ENCODE measurements around the gene TNP1. TPM values are rescaled to one million over a fixed set of nuclear protein-coding genes. Genes with fewer than 3 reads are reported as not detected.

TNP1 gene
- total and polyA plus RNA-seq, 2 experiments from 2014 or later = not detected

- Histone ChIP-seq H3K4me3 (no peak overlapping the region), H3K79me2 (replicated peaks; ENCODE audit: insufficient read depth) (no peaks in the 10 kb centered on the region), H3F3A (replicated peaks; ENCODE audit: low read depth) (no peaks in the 10 kb centered on the region), H3K27ac (ENCODE audit: low read depth) (no peak overlapping the region), H4K20me1 (replicated peaks; ENCODE audit: insufficient read depth) (no peaks in the 10 kb centered on the region), H3K4me2 (no peak overlapping the region), H3K27me3 (ENCODE audit: insufficient read depth) (no peaks in the 10 kb centered on the region), H3K4me1 (ENCODE audit: insufficient read depth) (no peaks in the 10 kb centered on the region), H3K9me2 (ENCODE audit: insufficient read depth) (no peaks in the 10 kb centered on the region; the same call in 1 of the 2 replicates), H2AFZ (no peak overlapping the region), H3K36me3 (ENCODE audit: insufficient read depth) (no peaks in the 10 kb centered on the region)
- Mint-ChIP-seq H3K27ac (no peak overlapping the region), H3K4me3 (no peak overlapping the region), H3K9me3 (no peaks in the 10 kb centered on the region), H3K4me1 (no peaks in the 10 kb centered on the region), H3K27me3 (ENCODE audit: insufficient read depth, low read depth, poor library complexity) (peaks cover 1% of the 10 kb centered on the region), H3K36me3 (ENCODE audit: low read depth) (no peaks in the 10 kb centered on the region; the same call in 2 of the 3 replicates)
- ATAC-seq = no peak
- DNase-seq (ENCODE audit: low spot score) = no peak
- TF ChIP-seq CTCF (conservative IDR thresholded peaks at IDR 0.05; ENCODE audit: low read depth in 2 of 2) = no peak
- no peak for TF ChIP-seq ZNF114 (CRISPR knock-in tag; IDR thresholded peaks at IDR 0.05)
- TF ChIP-seq NANOG (IDR thresholded peaks at IDR 0.05; ENCODE audit: borderline replicate concordance) = no peak
- TF ChIP-seq JUNB (IDR thresholded peaks at IDR 0.05; ENCODE audit: unreplicated experiment) = no peak
- TF ChIP-seq POLR2AphosphoS5 (IDR thresholded peaks at IDR 0.05; ENCODE audit: low read depth) = no peak
Observed at GRCh38 chr2:216875862-216876261, 16.0 kb upstream of the TNP1 start.

GRCh38 chr2:216873573-216873972, 13.7 kb upstream of the TNP1 start:
- DNase-seq (ENCODE audit: low spot score) = no peak
- no peaks in the 10 kb centered on the region for H3K9me3 Mint-ChIP-seq
- ATAC-seq = no peak
- H3K79me2 ChIP-seq (replicated peaks; ENCODE audit: insufficient read depth) = no peaks in the 10 kb centered on the region
- no peaks in the 10 kb centered on the region for H3K4me1 Mint-ChIP-seq
- no peaks in the 10 kb centered on the region for H3K4me1 ChIP-seq (ENCODE audit: insufficient read depth)
- no peak overlapping the region for H2AFZ ChIP-seq
- H3K27ac ChIP-seq (ENCODE audit: low read depth) = no peak overlapping the region
- no peaks in the 10 kb centered on the region for H4K20me1 ChIP-seq (replicated peaks; ENCODE audit: insufficient read depth)
- H3K27ac Mint-ChIP-seq = no peak overlapping the region
- H3K9me2 ChIP-seq (ENCODE audit: insufficient read depth) = peaks cover 11% of the 10 kb centered on the region
- H3K36me3 ChIP-seq (ENCODE audit: insufficient read depth) = no peaks in the 10 kb centered on the region
- H3F3A ChIP-seq (replicated peaks; ENCODE audit: low read depth) = no peaks in the 10 kb centered on the region
- H3K4me3 Mint-ChIP-seq = no peak overlapping the region
- no peaks in the 10 kb centered on the region for H3K27me3 ChIP-seq (ENCODE audit: insufficient read depth)
- H3K4me2 ChIP-seq = no peak overlapping the region
- no peak overlapping the region for H3K4me3 ChIP-seq
- TF ChIP-seq REST (IDR thresholded peaks at IDR 0.05; ENCODE audit: unreplicated experiment) (no peak), STAT1 (IDR thresholded peaks at IDR 0.05; ENCODE audit: unreplicated experiment) (no peak), CREB1 (CRISPR knock-in tag; IDR thresholded peaks at IDR 0.05; ENCODE audit: low read depth) (no peak), POLR2AphosphoS5 (IDR thresholded peaks at IDR 0.05; ENCODE audit: low read depth) (no peak), EZH2 (IDR thresholded peaks at IDR 0.05; ENCODE audit: low read depth, unreplicated experiment) (no peak), CTCF (conservative IDR thresholded peaks at IDR 0.05; ENCODE audit: low read depth in 2 of 2) (no peak), JUNB (IDR thresholded peaks at IDR 0.05; ENCODE audit: unreplicated experiment) (no peak), EZH2phosphoT487 (IDR thresholded peaks at IDR 0.05; ENCODE audit: unreplicated experiment) (no peak), ZNF114 (CRISPR knock-in tag; IDR thresholded peaks at IDR 0.05) (no peak)
- no peaks in the 10 kb centered on the region for H3K27me3 Mint-ChIP-seq (ENCODE audit: insufficient read depth, low read depth, poor library complexity)
- no peaks in the 10 kb centered on the region for H3K36me3 Mint-ChIP-seq (ENCODE audit: low read depth)
